MM.1S (cell line): Measurements from ENCODE around the gene EIPR1.
"Not testable (repeated sequence)": the region's sequence is repeated elsewhere in the genome, so short reads cannot be mapped to it uniquely, and the experiment has no call there.

Source experiments
- EZH2phosphoT487 ChIP-seq: fragments of 300-600 bp; sonication (generic); IDR thresholded peaks from 2 replicates; pipeline ENCODE4 v1.6.1; 2018; ENCODE audit warnings: antibody characterized with exemption, low read length
- TF ChIP-seq, protein P1 (sequence below): fragments of 300-600 bp; sonication (generic); IDR thresholded peaks from 2 replicates; pipeline ENCODE4 v1.5.1; 2016; ENCODE audit warnings: antibody characterized with exemption, low read length, mixed read lengths

DNA sequence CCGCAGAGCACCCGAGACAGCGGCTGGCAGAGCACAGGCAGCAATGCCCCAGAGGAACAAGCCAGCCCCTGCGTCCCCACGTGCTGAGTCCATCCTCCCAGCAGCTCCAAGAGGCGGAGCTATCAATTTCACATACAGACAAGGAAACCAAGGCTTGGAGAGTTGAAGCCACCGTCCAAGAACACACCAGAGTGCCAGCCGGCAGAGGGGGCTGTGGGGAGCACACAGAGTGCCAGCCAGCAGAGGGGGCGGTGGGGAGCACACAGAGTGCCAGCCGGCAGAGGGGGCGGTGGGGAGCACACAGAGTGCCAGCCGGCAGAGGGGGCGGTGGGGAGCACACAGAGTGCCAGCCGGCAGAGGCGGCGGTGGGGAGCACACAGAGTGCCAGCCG is 91.0 kb downstream of the EIPR1 start:
- TF ChIP-seq, protein P1, sequence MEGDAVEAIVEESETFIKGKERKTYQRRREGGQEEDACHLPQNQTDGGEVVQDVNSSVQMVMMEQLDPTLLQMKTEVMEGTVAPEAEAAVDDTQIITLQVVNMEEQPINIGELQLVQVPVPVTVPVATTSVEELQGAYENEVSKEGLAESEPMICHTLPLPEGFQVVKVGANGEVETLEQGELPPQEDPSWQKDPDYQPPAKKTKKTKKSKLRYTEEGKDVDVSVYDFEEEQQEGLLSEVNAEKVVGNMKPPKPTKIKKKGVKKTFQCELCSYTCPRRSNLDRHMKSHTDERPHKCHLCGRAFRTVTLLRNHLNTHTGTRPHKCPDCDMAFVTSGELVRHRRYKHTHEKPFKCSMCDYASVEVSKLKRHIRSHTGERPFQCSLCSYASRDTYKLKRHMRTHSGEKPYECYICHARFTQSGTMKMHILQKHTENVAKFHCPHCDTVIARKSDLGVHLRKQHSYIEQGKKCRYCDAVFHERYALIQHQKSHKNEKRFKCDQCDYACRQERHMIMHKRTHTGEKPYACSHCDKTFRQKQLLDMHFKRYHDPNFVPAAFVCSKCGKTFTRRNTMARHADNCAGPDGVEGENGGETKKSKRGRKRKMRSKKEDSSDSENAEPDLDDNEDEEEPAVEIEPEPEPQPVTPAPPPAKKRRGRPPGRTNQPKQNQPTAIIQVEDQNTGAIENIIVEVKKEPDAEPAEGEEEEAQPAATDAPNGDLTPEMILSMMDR, result not testable (repeated sequence)
- TF ChIP-seq EZH2phosphoT487, result not testable (repeated sequence)
